Astrocyte (in vitro differentiated cells and primary cell): Measurements from ENCODE around the gene EPHB4. TPM values are rescaled to one million over a fixed set of nuclear protein-coding genes. Genes with fewer than 3 reads are reported as not detected.
A peak's percentile ranks its signal among the peaks of the same experiment; 100 is the strongest.

Source experiments
- DNase-seq: peaks from one replicate; pipeline ENCODE4 v3.0.0-alpha.2; 2010; ENCODE audit warnings: low read depth
- FAIRE-seq: peaks from 2 replicates; lab custom pipeline; 2011; peaks lifted over from hg19 to GRCh38; lab: Jason Lieb, UNC
- H2AFZ ChIP-seq: 2 replicates; pipeline ENCODE4 v1.6.0; 2012; ENCODE audit warnings: low read depth, low read length, inconsistent platforms
- H3K27ac ChIP-seq: 2 replicates; pipeline ENCODE4 v1.5.1; 2011; ENCODE audit warnings: low read depth, low read length, inconsistent platforms
- H3K27me3 ChIP-seq: 2 replicates; pipeline ENCODE4 v1.6.0; 2011; ENCODE audit warnings: low read length, inconsistent platforms; ENCODE audit not compliant: insufficient read depth
- H3K36me3 ChIP-seq: 2 replicates; pipeline ENCODE4 v1.5.1; 2011; ENCODE audit warnings: low read length, inconsistent platforms; ENCODE audit not compliant: insufficient read depth
- H3K4me1 ChIP-seq: 2 replicates; pipeline ENCODE4 v1.5.1; 2011; ENCODE audit warnings: low read length, inconsistent platforms; ENCODE audit not compliant: insufficient read depth
- H3K4me2 ChIP-seq: 2 replicates; pipeline ENCODE4 v1.6.0; 2012; ENCODE audit warnings: low read length, inconsistent platforms
- H3K4me3 ChIP-seq: 2 replicates; pipeline ENCODE4 v1.5.1; 2011; ENCODE audit warnings: low read depth, mild to moderate bottlenecking, low read length, inconsistent platforms; ENCODE audit not compliant: insufficient read depth
- H3K79me2 ChIP-seq: 2 replicates; pipeline ENCODE4 v1.6.0; 2012; ENCODE audit warnings: mild to moderate bottlenecking, low read length, inconsistent platforms; ENCODE audit not compliant: insufficient read depth
- H3K9ac ChIP-seq: 2 replicates; pipeline ENCODE4 v1.6.0; 2012; ENCODE audit warnings: mild to moderate bottlenecking, low read length, inconsistent platforms
- H3K9me3 ChIP-seq: 2 replicates; pipeline ENCODE4 v1.5.1; 2012; ENCODE audit warnings: low read depth, mild to moderate bottlenecking, low read length, inconsistent platforms; ENCODE audit not compliant: insufficient read depth
- H4K20me1 ChIP-seq: 2 replicates; pipeline ENCODE4 v1.6.0; 2012; ENCODE audit warnings: low read length, inconsistent platforms; ENCODE audit not compliant: insufficient read depth
- H3K27ac Mint-ChIP-seq: one replicate; pipeline ENCODE4 v1.8.0; 2021; ENCODE audit warnings: mild to moderate bottlenecking, mixed read lengths; ENCODE audit not compliant: unreplicated experiment
- H3K27me3 Mint-ChIP-seq: one replicate; pipeline ENCODE4 v1.8.0; 2021; ENCODE audit warnings: low read depth, mixed read lengths; ENCODE audit not compliant: unreplicated experiment
- H3K36me3 Mint-ChIP-seq: one replicate; pipeline ENCODE4 v1.8.0; 2021; ENCODE audit warnings: low read depth, mixed read lengths; ENCODE audit not compliant: unreplicated experiment
- H3K4me1 Mint-ChIP-seq: one replicate; pipeline ENCODE4 v1.8.0; 2021; ENCODE audit warnings: low read depth, mixed read lengths; ENCODE audit not compliant: unreplicated experiment
- H3K4me3 Mint-ChIP-seq: one replicate; pipeline ENCODE4 v1.8.0; 2021; ENCODE audit warnings: mild to moderate bottlenecking, moderate library complexity, mixed read lengths; ENCODE audit not compliant: unreplicated experiment
- H3K9me3 Mint-ChIP-seq: one replicate; pipeline ENCODE4 v1.8.0; 2021; ENCODE audit warnings: mild to moderate bottlenecking, mixed read lengths; ENCODE audit not compliant: unreplicated experiment
- CTCF ChIP-seq: IDR thresholded peaks from 2 replicates; pipeline ENCODE4 v1.5.1; 2011; ENCODE audit warnings: low read depth, mild to moderate bottlenecking, inconsistent platforms, low read length, moderate library complexity; ENCODE audit not compliant: insufficient read depth
- EZH2 ChIP-seq: IDR thresholded peaks from 2 replicates; pipeline ENCODE4 v1.6.1; 2012; ENCODE audit warnings: mild to moderate bottlenecking, low read length, inconsistent platforms; ENCODE audit not compliant: insufficient read depth
- total RNA-seq: library from RNA; stranded (reverse); gene quantifications from 2 replicates; pipeline ENCODE4 v1.2.1, GENCODE V29; 2021

EPHB4 gene
- total RNA-seq, 1 donor from 2014 or later: 73.6 TPM

- H3K4me3 ChIP-seq: peak within 1 kb of the TSS; percentile 94
- no peak for TF ChIP-seq CTCF
- TF ChIP-seq EZH2: no peak
- Mint-ChIP-seq H3K27ac (peak within 1 kb of the TSS; percentile 95), H3K27me3 (no peaks in the 10 kb centered on the region), H3K4me1 (peaks cover 11% of the 10 kb centered on the region), H3K4me3 (peak within 1 kb of the TSS; percentile 95), H3K9me3 (peaks cover under 1% of the 10 kb centered on the region), H3K36me3 (peaks cover 24% of the 10 kb centered on the region)
- peaks cover 52% of the 10 kb centered on the region for H4K20me1 ChIP-seq
- H3K79me2 ChIP-seq: peaks cover 81% of the 10 kb centered on the region
- H3K9ac ChIP-seq: peak within 1 kb of the TSS; percentile 98
- FAIRE-seq: no peak
- peaks cover 42% of the 10 kb centered on the region for H3K36me3 ChIP-seq
- peaks cover 16% of the 10 kb centered on the region for H3K4me1 ChIP-seq
- no peaks in the 10 kb centered on the region for H3K27me3 ChIP-seq
- peak within 1 kb of the TSS; percentile 85 for H2AFZ ChIP-seq
- no peaks in the 10 kb centered on the region for H3K9me3 ChIP-seq
- H3K4me2 ChIP-seq: peak within 1 kb of the TSS; percentile 96
- DNase-seq: peak; percentile 91
- peak within 1 kb of the TSS; percentile 94 for H3K27ac ChIP-seq
These were observed 47.4 kb upstream of the EPHB4 start, which contains the start of gene SRRT for GRCh38 chr7:100874577-100875355. Gene SRRT (plus strand): TSS chr7:100875103. CDS start chr7:100875591, 488 bp downstream.

- Histone ChIP-seq H3K27ac (peak overlapping the region; percentile 94), H3K4me3 (peak overlapping the region; percentile 94), H2AFZ (peak overlapping the region; percentile 85), H3K27me3 (no peaks in the 10 kb centered on the region), H3K36me3 (peaks cover 40% of the 10 kb centered on the region), H4K20me1 (peaks cover 47% of the 10 kb centered on the region), H3K9ac (peak overlapping the region; percentile 98), H3K4me2 (peak overlapping the region; percentile 96), H3K79me2 (peaks cover 79% of the 10 kb centered on the region), H3K9me3 (no peaks in the 10 kb centered on the region), H3K4me1 (peaks cover 17% of the 10 kb centered on the region)
- Mint-ChIP-seq H3K27me3 (no peaks in the 10 kb centered on the region), H3K9me3 (no peaks in the 10 kb centered on the region), H3K4me3 (peak overlapping the region; percentile 95), H3K36me3 (peaks cover 21% of the 10 kb centered on the region), H3K27ac (peak overlapping the region; percentile 95), H3K4me1 (peaks cover 11% of the 10 kb centered on the region)
- no peak for DNase-seq
- no peak for FAIRE-seq
- TF ChIP-seq EZH2: no peak
- no peak for TF ChIP-seq CTCF
These were observed 46.9 kb upstream of the EPHB4 start for GRCh38 chr7:100874300-100874576.
